NCI-H2081 (cell line): ENCODE data around the gene NANOS1.
A peak's percentile ranks its signal among the peaks of the same experiment; 100 is the strongest.
"Not testable (repeated sequence)": the region's sequence is repeated elsewhere in the genome, so short reads cannot be mapped to it uniquely, and the experiment has no call there.

Experiments
- DNase-seq, 2 experiments: peaks; one replicate each; lab custom pipeline; 2025; lab: John Stamatoyannopoulos, UW

NANOS1 gene

GRCh38 chr10:119007211-119007574, 22.3 kb upstream of the NANOS1 start:
- no peak for DNase-seq

GRCh38 chr10:119020627-119020946, 8.9 kb upstream of the NANOS1 start:
- DNase-seq, result no peak

GRCh38 chr10:119022846-119023552, 6.5 kb upstream of the NANOS1 start:
- no peak for DNase-seq

- no peak for DNase-seq
Observed at GRCh38 chr10:119023553-119023868, 6.0 kb upstream of the NANOS1 start.

GRCh38 chr10:119024882-119025281, 4.6 kb upstream of the NANOS1 start:
- DNase-seq, result no peak

GRCh38 chr10:119025336-119025735, 4.2 kb upstream of the NANOS1 start:
- peak; percentile 24 to 67 for DNase-seq

- no peak for DNase-seq
Observed at GRCh38 chr10:119025776-119026175, 3.7 kb upstream of the NANOS1 start.

- no peak for DNase-seq
Observed at GRCh38 chr10:119026301-119027110, 3.0 kb upstream of the NANOS1 start.

- not testable (repeated sequence) for DNase-seq
Observed at GRCh38 chr10:119028445-119028899, 1.0 kb upstream of the NANOS1 start.

GRCh38 chr10:119028900-119029612, 458 bp upstream of the NANOS1 start:
- DNase-seq, result peak; percentile 82 to 91

GRCh38 chr10:119030421-119031250, 1.1 kb downstream of the NANOS1 start:
- peak; percentile 41 to 60 for DNase-seq

- no peak for DNase-seq
Observed at GRCh38 chr10:119031496-119032059, 2.1 kb downstream of the NANOS1 start.

- DNase-seq, result no peak
Observed at GRCh38 chr10:119039161-119039560, 9.6 kb downstream of the NANOS1 start.

- no peak for DNase-seq
Observed at GRCh38 chr10:119041326-119041725, 11.8 kb downstream of the NANOS1 start.

GRCh38 chr10:119042169-119042568, 12.7 kb downstream of the NANOS1 start:
- DNase-seq, result no peak

GRCh38 chr10:119045561-119045960, 16.0 kb downstream of the NANOS1 start:
- DNase-seq, result no peak

- no peak for DNase-seq
Observed at GRCh38 chr10:119049361-119049760, 19.8 kb downstream of the NANOS1 start.

- no peak for DNase-seq
Observed at GRCh38 chr10:119049777-119050176, 20.3 kb downstream of the NANOS1 start.

- DNase-seq, result no peak
Observed at GRCh38 chr10:119051775-119052174, 22.3 kb downstream of the NANOS1 start.

GRCh38 chr10:119055472-119055871, 26.0 kb downstream of the NANOS1 start:
- DNase-seq, result no peak

GRCh38 chr10:119058010-119058409, 28.5 kb downstream of the NANOS1 start:
- no peak for DNase-seq

GRCh38 chr10:119059557-119059956, 30.0 kb downstream of the NANOS1 start:
- DNase-seq, result no peak
